ENCODE data around the gene CERS6. TPM values are rescaled to one million over a fixed set of nuclear protein-coding genes. Genes with fewer than 3 reads are reported as not detected.

CERS6 gene
- polyA plus RNA-seq, 3 donors, result 7.6 to 17.7 (median 15.6) TPM

- peak overlapping the region in 4 of 7 donors; percentile 12 to 72 (median 48) for H3K27ac Mint-ChIP-seq
- peaks cover 47% of the 10 kb centered on the region for H4K20me1 ChIP-seq (ENCODE audit: insufficient read depth, low read length)
- H3K27me3 Mint-ChIP-seq (ENCODE audit: low read depth in 3 of 3), result no peaks in the 10 kb centered on the region
- H3K4me1 ChIP-seq (ENCODE audit: control insufficient read depth in 1 of 2, insufficient read depth in 2 of 2, low read length in 2 of 2), result peaks cover 5 to 8% of the 10 kb centered on the region in 2 donors
- no peak overlapping the region for H3K4me2 ChIP-seq (replicated peaks; ENCODE audit: extremely low read depth, low read length, poor library complexity, severe bottlenecking)
- H3K9me3 ChIP-seq (replicated peaks in 1 of 2; ENCODE audit: control insufficient read depth in 1 of 2, insufficient read depth in 1 of 2, low read length in 2 of 2), result no peaks in the 10 kb centered on the region
- no peaks in the 10 kb centered on the region for H3K27me3 ChIP-seq (ENCODE audit: control insufficient read depth in 2 of 2, insufficient read depth in 2 of 2, low read length in 2 of 2)
- no peak overlapping the region for H3K4me3 Mint-ChIP-seq
- no peak overlapping the region for H3K27ac ChIP-seq (ENCODE audit: low read depth in 1 of 2, low read length in 2 of 2)
- DNase-seq, result no peak
- H3K9ac ChIP-seq (ENCODE audit: insufficient read depth, low read length, poor library complexity, severe bottlenecking), result no peak overlapping the region
- H3K36me3 Mint-ChIP-seq, result peaks cover 6 to 12% of the 10 kb centered on the region in 2 donors
- H3K9me3 Mint-ChIP-seq, result peaks cover 0 to 3% (median 0%) of the 10 kb centered on the region in 7 donors
- TF ChIP-seq CTCF (IDR thresholded peaks at IDR 0.05), result no peak
- no peak overlapping the region for H3K4me3 ChIP-seq (replicated peaks in 1 of 3; ENCODE audit: low read depth in 2 of 3, low read length in 3 of 3)
- H3K4me1 Mint-ChIP-seq, result peaks cover 20% of the 10 kb centered on the region
- H2AFZ ChIP-seq (ENCODE audit: insufficient read depth, low read depth, low read length, poor library complexity, severe bottlenecking), result no peak overlapping the region
- H3K36me3 ChIP-seq (replicated peaks in 1 of 2; ENCODE audit: control insufficient read depth in 1 of 2, insufficient read depth in 2 of 2, low read length in 2 of 2), result peaks cover 0 to 10% of the 10 kb centered on the region in 2 donors
- peaks cover 48% of the 10 kb centered on the region for H3K79me2 ChIP-seq (ENCODE audit: insufficient read depth, low read length)
- intact Hi-C loops (cut with micrococcal nuclease), result no loop called here
Measured at GRCh38 chr2:168650781-168651180, 194.7 kb downstream of the CERS6 start.

- no CpG with 5 or more reads among the region's 3 CpGs for WGBS (ENCODE audit: insufficient coverage)
Measured at GRCh38 chr2:168652997-168653921, 197.2 kb downstream of the CERS6 start.

More at GRCh38 chr2:168652997-168653921, 197.2 kb downstream of the CERS6 start:
- no peak for DNase-seq
- no peak for TF ChIP-seq CTCF (IDR thresholded peaks at IDR 0.05)
- intact Hi-C loops (cut with micrococcal nuclease), result no loop called here
- peaks cover 0 to 3% (median 0%) of the 10 kb centered on the region in 7 donors for H3K9me3 Mint-ChIP-seq
- H3K36me3 ChIP-seq (replicated peaks in 1 of 2; ENCODE audit: control insufficient read depth in 1 of 2, insufficient read depth in 2 of 2, low read length in 2 of 2), result peaks cover 0 to 10% of the 10 kb centered on the region in 2 donors
- no peaks in the 10 kb centered on the region for H3K9me3 ChIP-seq (replicated peaks in 1 of 2; ENCODE audit: control insufficient read depth in 1 of 2, insufficient read depth in 1 of 2, low read length in 2 of 2)
- H3K27me3 Mint-ChIP-seq (ENCODE audit: low read depth in 3 of 3), result peaks cover 0 to 1% (median 0%) of the 10 kb centered on the region in 3 donors
- H3K27me3 ChIP-seq (ENCODE audit: control insufficient read depth in 2 of 2, insufficient read depth in 2 of 2, low read length in 2 of 2), result no peaks in the 10 kb centered on the region
- peaks cover 5 to 8% of the 10 kb centered on the region in 2 donors for H3K4me1 ChIP-seq (ENCODE audit: control insufficient read depth in 1 of 2, insufficient read depth in 2 of 2, low read length in 2 of 2)
- peaks cover 31% of the 10 kb centered on the region for H4K20me1 ChIP-seq (ENCODE audit: insufficient read depth, low read length)
- H2AFZ ChIP-seq (ENCODE audit: insufficient read depth, low read depth, low read length, poor library complexity, severe bottlenecking), result no peak overlapping the region
- no peak overlapping the region for H3K9ac ChIP-seq (ENCODE audit: insufficient read depth, low read length, poor library complexity, severe bottlenecking)
- peaks cover 27% of the 10 kb centered on the region for H3K79me2 ChIP-seq (ENCODE audit: insufficient read depth, low read length)
- H3K36me3 Mint-ChIP-seq, result peaks cover 7 to 24% of the 10 kb centered on the region in 2 donors
- H3K4me3 Mint-ChIP-seq, result no peak overlapping the region
- no peak overlapping the region for H3K4me2 ChIP-seq (replicated peaks; ENCODE audit: extremely low read depth, low read length, poor library complexity, severe bottlenecking)
- peaks cover 18% of the 10 kb centered on the region for H3K4me1 Mint-ChIP-seq
- no peak overlapping the region for H3K4me3 ChIP-seq (replicated peaks in 1 of 3; ENCODE audit: low read depth in 2 of 3, low read length in 3 of 3)
- no peak overlapping the region for H3K27ac ChIP-seq (ENCODE audit: low read depth in 1 of 2, low read length in 2 of 2)
- no peak overlapping the region for H3K27ac Mint-ChIP-seq
